CD14-positive monocyte (primary cell): Measurements from ENCODE around the gene CXXC5. TPM values are rescaled to one million over a fixed set of nuclear protein-coding genes. Genes with fewer than 3 reads are reported as not detected.

Experiments used
- DNase-seq, 3 donors: peaks; one replicate each; pipeline ENCODE4 v3.0.0-alpha.2; 2011 to 2022
- H2AFZ ChIP-seq: 2 replicates; pipeline ENCODE4 v1.6.0; 2012; ENCODE audit warnings: mild to moderate bottlenecking, low read depth, low read length, inconsistent platforms; ENCODE audit not compliant: insufficient read depth, poor library complexity, severe bottlenecking
- H3K27ac ChIP-seq, 2 donors: 1 replicate in 1 of 2; 2 replicates in 1 of 2; pipeline ENCODE4 v1.5.1; 2012 to 2013; ENCODE audit warnings: low read length in 2 of 2, control low read depth in 1 of 2, inconsistent platforms in 1 of 2, low read depth in 1 of 2, mild to moderate bottlenecking in 1 of 2
- H3K27me3 ChIP-seq, 2 donors: one replicate each; pipeline versions ENCODE4 v1.6.0 to v1.6.1; 2011 to 2013; ENCODE audit warnings: low read length in 2 of 2; ENCODE audit not compliant: control insufficient read depth in 2 of 2, insufficient read depth in 2 of 2
- H3K36me3 ChIP-seq, 2 donors: replicated peaks in 1 of 2; 1 replicate in 1 of 2; 2 replicates in 1 of 2; pipeline versions ENCODE4 v1.5.1 to v1.6.1; 2012 to 2013; ENCODE audit warnings: low read length in 2 of 2, control low read depth in 1 of 2, inconsistent platforms in 1 of 2, mild to moderate bottlenecking in 1 of 2; ENCODE audit not compliant: insufficient read depth in 2 of 2, control insufficient read depth in 1 of 2
- H3K4me1 ChIP-seq, 2 donors: 1 replicate in 1 of 2; 2 replicates in 1 of 2; pipeline versions ENCODE4 v1.5.1 to v1.6.1; 2012 to 2013; ENCODE audit warnings: low read length in 2 of 2, control low read depth in 1 of 2, inconsistent platforms in 1 of 2, mild to moderate bottlenecking in 1 of 2, moderate library complexity in 1 of 2; ENCODE audit not compliant: insufficient read depth in 2 of 2, control insufficient read depth in 1 of 2
- H3K4me2 ChIP-seq: replicated peaks from 2 replicates; pipeline ENCODE3; 2012; ENCODE audit warnings: low read length, moderate library complexity, mild to moderate bottlenecking; ENCODE audit not compliant: poor library complexity, severe bottlenecking; ENCODE audit errors: extremely low read depth
- H3K4me3 ChIP-seq, 3 experiments: fragments of 200-600 bp in 1 of 3; sonication (generic) in 1 of 3; replicated peaks in 1 of 3; 1 replicate in 2 of 3; 2 replicates in 1 of 3; pipeline ENCODE4 v1.5.1; 2011 to 2013; ENCODE audit warnings: low read length in 3 of 3, mild to moderate bottlenecking in 3 of 3, control low read depth in 2 of 3, low read depth in 2 of 3, inconsistent platforms in 1 of 3, moderate library complexity in 1 of 3
- H3K79me2 ChIP-seq: 2 replicates; pipeline ENCODE4 v1.6.0; 2012; ENCODE audit warnings: mild to moderate bottlenecking, control low read depth, inconsistent platforms, low read length, moderate library complexity; ENCODE audit not compliant: insufficient read depth
- H3K9ac ChIP-seq: 2 replicates; pipeline ENCODE4 v1.6.0; 2017; ENCODE audit warnings: low read length, mild to moderate bottlenecking; ENCODE audit not compliant: insufficient read depth, poor library complexity, severe bottlenecking
- H3K9me3 ChIP-seq, 2 donors: replicated peaks in 1 of 2; 1 replicate in 1 of 2; 2 replicates in 1 of 2; pipeline versions ENCODE4 v1.5.1 to v1.6.1; 2012 to 2013; ENCODE audit warnings: low read length in 2 of 2, control low read depth in 1 of 2; ENCODE audit not compliant: control insufficient read depth in 1 of 2, insufficient read depth in 1 of 2
- H4K20me1 ChIP-seq: 2 replicates; pipeline ENCODE4 v1.6.0; 2012; ENCODE audit warnings: mild to moderate bottlenecking, low read length, control low read depth, moderate library complexity; ENCODE audit not compliant: insufficient read depth
- H3K27ac Mint-ChIP-seq, 7 donors: one replicate each; pipeline ENCODE4 v1.8.0; 2020; ENCODE audit warnings: mild to moderate bottlenecking in 7 of 7, mixed read lengths in 7 of 7, moderate library complexity in 6 of 7, inconsistent platforms in 2 of 7
- H3K27me3 Mint-ChIP-seq, 3 donors: one replicate each; pipeline ENCODE4 v1.8.0; 2021 to 2022; ENCODE audit warnings: low read depth in 3 of 3, mild to moderate bottlenecking in 3 of 3, mixed read lengths in 3 of 3, moderate library complexity in 3 of 3, inconsistent platforms in 1 of 3
- H3K36me3 Mint-ChIP-seq, 2 donors: one replicate each; pipeline ENCODE4 v1.8.0; 2020; ENCODE audit warnings: mixed read lengths in 2 of 2, inconsistent platforms in 1 of 2, mild to moderate bottlenecking in 1 of 2
- H3K4me1 Mint-ChIP-seq: one replicate; pipeline ENCODE4 v1.8.0; 2020; ENCODE audit warnings: mild to moderate bottlenecking, mixed read lengths
- H3K4me3 Mint-ChIP-seq, 2 donors: one replicate each; pipeline ENCODE4 v1.8.0; 2020; ENCODE audit warnings: mild to moderate bottlenecking in 2 of 2, mixed read lengths in 2 of 2, moderate library complexity in 1 of 2
- H3K9me3 Mint-ChIP-seq, 7 donors: one replicate each; pipeline ENCODE4 v1.8.0; 2020 to 2022; ENCODE audit warnings: mixed read lengths in 7 of 7, mild to moderate bottlenecking in 6 of 7, moderate library complexity in 6 of 7, inconsistent platforms in 2 of 7
- CTCF ChIP-seq: fragments of 200-600 bp; IDR thresholded peaks from one replicate; pipeline ENCODE4 v1.8.0; 2022; ENCODE audit warnings: antibody characterized with exemption, mild to moderate bottlenecking
- WGBS: methylation state at CpG from one replicate; pipeline ENCODE4 v1.1.5; 2013; ENCODE audit warnings: missing lambda C conversion rate; ENCODE audit not compliant: insufficient coverage; 5-methylcytosine and 5-hydroxymethylcytosine counted together
- intact Hi-C, 2 donors: fragments of 100-400 bp; cut with micrococcal nuclease; formaldehyde crosslinking; loops; one replicate each; pipeline versions ENCODE4 v1.15.0 to v1.15.1; 2023
- polyA plus RNA-seq, 3 donors: library from polyadenylated mRNA; depleted of rRNA in 1 of 3; unstranded in 2 of 3; stranded (reverse) in 1 of 3; fragments of 300-500 nt in 2 of 3; fragments of >200 nt in 1 of 3; fragmentation: Illumina TruSeq in 2 of 3; gene quantifications; 1 replicate in 2 of 3; 2 replicates in 1 of 3; pipeline ENCODE4 v1.2.3, GENCODE V29; 2012 to 2021

Gene CXXC5
- polyA plus RNA-seq, 3 donors = 22.4 to 37.2 (median 33.7) TPM

DNA sequence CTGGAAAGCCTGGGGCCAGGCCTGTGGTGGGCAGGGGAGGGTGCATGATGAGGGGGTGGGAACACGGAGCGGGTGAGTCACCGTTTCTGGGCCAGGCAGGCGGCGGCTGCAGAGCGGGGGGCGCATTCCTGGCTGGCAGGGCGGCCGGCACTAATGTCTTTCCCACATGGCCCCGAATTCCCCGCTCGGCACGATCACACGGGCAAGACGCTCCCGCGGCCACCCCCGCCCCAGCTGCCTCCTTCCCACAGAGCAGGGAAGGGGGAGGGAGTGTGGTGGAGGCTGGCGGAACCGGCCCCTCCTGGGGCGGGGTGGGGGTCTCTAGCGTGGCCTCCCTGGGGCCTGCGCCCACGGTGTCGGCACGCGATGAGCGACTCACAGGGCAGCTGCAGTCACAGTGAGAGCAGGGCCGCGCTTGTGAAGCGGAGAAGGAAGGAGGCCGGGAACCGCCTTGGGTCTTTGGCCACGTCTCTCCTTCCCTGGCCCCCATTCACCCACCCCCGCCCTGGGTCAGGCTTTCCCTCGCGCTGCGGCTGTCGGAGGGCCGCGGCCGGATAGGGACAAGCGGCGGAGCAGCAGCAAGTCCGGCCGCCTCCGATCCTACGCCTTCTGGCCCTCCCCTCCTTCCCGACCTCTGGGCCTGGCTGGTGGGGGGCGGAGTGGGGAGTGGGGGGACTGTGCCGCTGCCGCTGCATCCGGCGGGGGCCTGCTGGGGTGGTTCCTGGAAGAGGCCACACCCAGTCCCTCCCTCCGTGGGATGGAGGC lies 48.9 kb downstream of the CXXC5 start:
- peak in 2 of 3 donors; percentile 40 to 64 for DNase-seq
- peaks cover 0 to 7% of the 10 kb centered on the region in 2 donors for H3K9me3 ChIP-seq
- Mint-ChIP-seq H3K36me3 (peaks cover 4 to 9% of the 10 kb centered on the region in 2 donors), H3K9me3 (peaks cover 0 to 10% (median 3%) of the 10 kb centered on the region in 7 donors), H3K27me3 (peaks cover 56 to 79% (median 70%) of the 10 kb centered on the region in 3 donors), H3K4me1 (peaks cover 26% of the 10 kb centered on the region), H3K4me3 (peak overlapping the region; percentile 53 to 86), H3K27ac (no peak overlapping the region)
- WGBS = 1% methylated on average over 23 of the region's 55 CpGs
- no peak for TF ChIP-seq CTCF
- peak overlapping the region; percentile 2 to 61 (median 23) for H3K4me3 ChIP-seq
- peak overlapping the region; percentile 67 for H2AFZ ChIP-seq
- H4K20me1 ChIP-seq = no peaks in the 10 kb centered on the region
- H3K36me3 ChIP-seq = no peaks in the 10 kb centered on the region
- intact Hi-C loops = no loop called here
- peak overlapping the region; percentile 66 for H3K4me2 ChIP-seq
- peaks cover 16 to 19% of the 10 kb centered on the region in 2 donors for H3K4me1 ChIP-seq
- H3K79me2 ChIP-seq = no peaks in the 10 kb centered on the region
- H3K9ac ChIP-seq = peak overlapping the region; percentile 32
- H3K27ac ChIP-seq = no peak overlapping the region
- H3K27me3 ChIP-seq = peaks cover 20 to 65% of the 10 kb centered on the region in 2 donors

- intact Hi-C loops = no loop called here
- Histone ChIP-seq H3K4me3 (no peak overlapping the region), H3K9me3 (peaks cover 0 to 7% of the 10 kb centered on the region in 2 donors), H3K27ac (no peak overlapping the region), H3K79me2 (no peaks in the 10 kb centered on the region), H3K27me3 (peaks cover 20 to 69% of the 10 kb centered on the region in 2 donors), H3K36me3 (no peaks in the 10 kb centered on the region), H2AFZ (no peak overlapping the region), H3K9ac (no peak overlapping the region), H3K4me2 (no peak overlapping the region), H3K4me1 (peaks cover 16 to 19% of the 10 kb centered on the region in 2 donors), H4K20me1 (no peaks in the 10 kb centered on the region)
- no peak overlapping the region for H3K27ac Mint-ChIP-seq
- no CpG with 5 or more reads among the region's 13 CpGs for WGBS
- peaks cover 4 to 9% of the 10 kb centered on the region in 2 donors for H3K36me3 Mint-ChIP-seq
- no peak for DNase-seq
- peaks cover 0 to 10% (median 3%) of the 10 kb centered on the region in 7 donors for H3K9me3 Mint-ChIP-seq
- H3K4me1 Mint-ChIP-seq = peaks cover 28% of the 10 kb centered on the region
- peaks cover 71 to 95% (median 83%) of the 10 kb centered on the region in 3 donors for H3K27me3 Mint-ChIP-seq
- no peak for TF ChIP-seq CTCF
- peak overlapping the region in 1 of 2 donors; percentile 81 for H3K4me3 Mint-ChIP-seq
These were observed 50.5 kb downstream of the CXXC5 start for GRCh38 chr5:139698490-139699146.
